GM12878 (cell line): ENCODE data around the gene CRHBP. TPM values are rescaled to one million over a fixed set of nuclear protein-coding genes. Genes with fewer than 3 reads are reported as not detected.

Experiments
- ATAC-seq: fragments of 200-7000 bp; cut with Tn5 transposase; 3 replicates; pipeline ENCODE4 v1.9.1; 2020; ENCODE audit warnings: mild to moderate bottlenecking, moderate library complexity
- BruUV-seq: library from RNA; stranded (reverse); fragments of 400-500 nt; replicated peaks from 2 replicates; lab custom pipeline; 2021; lab: Mats Ljungman, UMichigan
- CTCF ChIA-PET: fragments of 300-600 bp; sonication (Branson Sonifier 250); formaldehyde crosslinking; extraction: SDS; loops from one replicate; lab custom pipeline; 2021; ENCODE audit warnings: inconsistent platforms; lab: Yijun Ruan, JAX
- POLR2A ChIA-PET: fragments of 350-600 bp; formaldehyde crosslinking; extraction: SDS; loops from one replicate; lab custom pipeline; 2021; ENCODE audit warnings: inconsistent platforms; lab: Charles Lee
- RAD21 ChIA-PET: fragments of 300-600 bp; sonication (Branson Sonifier 250); formaldehyde crosslinking; loops from one replicate; lab custom pipeline; 2023; ENCODE audit warnings: antibody characterized with exemption; ENCODE audit not compliant: unreplicated experiment; lab: Charles Lee
- SMC1A ChIA-PET: fragments of 300-600 bp; sonication (Branson Sonifier 250); formaldehyde crosslinking; loops from one replicate; lab custom pipeline; 2023; ENCODE audit not compliant: unreplicated experiment, uncharacterized antibody; lab: Charles Lee
- DNase-seq: peaks from one replicate; pipeline ENCODE4 v3.0.0-alpha.2; 2011; ENCODE audit warnings: low read depth, low spot score
- FAIRE-seq: peaks from 3 replicates; lab custom pipeline; 2011; peaks lifted over from hg19 to GRCh38; lab: Jason Lieb, UNC
- H2AFZ ChIP-seq: 2 replicates; pipeline ENCODE4 v1.6.0; 2011; ENCODE audit warnings: low read depth, low read length, control low read depth; ENCODE audit not compliant: control insufficient read depth
- H3K27ac ChIP-seq: 2 replicates; pipeline ENCODE4 v1.5.1; 2011; ENCODE audit warnings: control low read depth; ENCODE audit not compliant: control insufficient read depth, insufficient read depth
- H3K27me3 ChIP-seq, 2 experiments: replicated peaks in 1 of 2; 2 replicates each; pipeline versions ENCODE4 v1.6.0 to v1.6.1; 2011; ENCODE audit warnings: low read length in 1 of 2; ENCODE audit not compliant: control insufficient read depth in 2 of 2, insufficient read depth in 2 of 2
- H3K36me3 ChIP-seq, 2 experiments: 2 replicates each; pipeline ENCODE4 v1.5.1; 2011; ENCODE audit warnings: low read length in 1 of 2; ENCODE audit not compliant: control insufficient read depth in 2 of 2, insufficient read depth in 2 of 2
- H3K4me1 ChIP-seq: 2 replicates; pipeline ENCODE4 v1.6.1; 2011; ENCODE audit warnings: mild to moderate bottlenecking, low read length, moderate library complexity, mixed read lengths; ENCODE audit not compliant: control insufficient read depth, insufficient read depth
- H3K4me2 ChIP-seq: 2 replicates; pipeline ENCODE4 v1.6.0; 2011; ENCODE audit warnings: control low read depth; ENCODE audit not compliant: control insufficient read depth, insufficient read depth
- H3K4me3 ChIP-seq: fragments of 200-600 bp; sonication (generic); 2 replicates; pipeline ENCODE4 v1.5.1; 2016
- H3K79me2 ChIP-seq: 2 replicates; pipeline ENCODE4 v1.6.0; 2011; ENCODE audit warnings: low read length; ENCODE audit not compliant: control insufficient read depth, insufficient read depth
- H3K9ac ChIP-seq: 2 replicates; pipeline ENCODE4 v1.8.0; 2011; ENCODE audit warnings: low read length, control low read depth, mixed read lengths; ENCODE audit not compliant: control insufficient read depth, insufficient read depth
- H3K9me3 ChIP-seq: replicated peaks from 3 replicates; pipeline ENCODE4 v1.5.1; 2011; ENCODE audit warnings: mild to moderate bottlenecking, low read length; ENCODE audit not compliant: control insufficient read depth, insufficient read depth
- H4K20me1 ChIP-seq: 2 replicates; pipeline ENCODE4 v1.6.0; 2011; ENCODE audit not compliant: control insufficient read depth, insufficient read depth
- SPI1 ChIP-seq: IDR thresholded peaks from 2 replicates; pipeline ENCODE4 v1.6.1; 2011; ENCODE audit warnings: low read depth, mild to moderate bottlenecking, low read length, moderate library complexity, borderline replicate concordance; ENCODE audit not compliant: insufficient read depth
- STAT1 ChIP-seq: fragments of 450-650 bp; conservative IDR thresholded peaks from 2 replicates; pipeline ENCODE4 v1.6.1; 2014; ENCODE audit warnings: antibody characterized with exemption, mild to moderate bottlenecking
- WGBS: methylation state at CpG from one replicate; pipeline ENCODE4 v1.1.6; 2016; ENCODE audit warnings: low lambda C conversion rate; ENCODE audit not compliant: insufficient replicate concordance, insufficient coverage; ENCODE audit errors: missing lambda C conversion rate; 5-methylcytosine and 5-hydroxymethylcytosine counted together
- in situ Hi-C: fragments of 300-500 bp; cut with MboI; formaldehyde crosslinking; loops from 9 replicates; pipeline ENCODE4 v1.14.3; 2018; ENCODE audit warnings: mixed read lengths
- intact Hi-C: fragments of 100-400 bp; cut with micrococcal nuclease; formaldehyde crosslinking; loops from one replicate; pipeline ENCODE4 v1.14.2; 2022; ENCODE audit not compliant: unreplicated experiment
- polyA plus RNA-seq, 11 experiments: library from polyadenylated mRNA; depleted of rRNA in 4 of 11; unstranded in 6 of 11; stranded (reverse) in 5 of 11; fragments of >200 nt; fragmentation: Nextera tagmentation in 4 of 11; fragmentation: Illumina TruSeq in 1 of 11; extraction: Ambion mirVana in 4 of 11; extraction: Trizol in 1 of 11; gene quantifications; 1 replicate in 1 of 11; 2 replicates in 10 of 11; pipeline versions ENCODE4 v1.2.1 to v1.2.3, GENCODE V29; 2011 to 2016; ENCODE audit warnings: inconsistent platforms in 2 of 11, missing spikeins in 2 of 11, low read depth in 1 of 11
- total RNA-seq, 4 experiments: library from RNA; depleted of rRNA in 3 of 4; stranded (reverse); fragments of >200 nt in 3 of 4; fragmentation: Illumina TruSeq in 1 of 4; extraction: Trizol in 1 of 4; gene quantifications; 2 replicates each; pipeline versions ENCODE4 v1.2.1 to v1.2.3, GENCODE V29; 2013 to 2021
- TF ChIP-seq, protein P1 (sequence below): fragments of 450-650 bp; IDR thresholded peaks from 2 replicates; pipeline ENCODE4 v1.6.1; 2016; ENCODE audit warnings: mild to moderate bottlenecking, moderate library complexity, borderline replicate concordance

Gene CRHBP
- total and polyA plus RNA-seq, 10 of the 15 experiments (the other 5 are each of a cell fraction or from before 2014, with no cell fraction given) = 0.04 to 0.32 TPM; not detected in 8

DNA sequence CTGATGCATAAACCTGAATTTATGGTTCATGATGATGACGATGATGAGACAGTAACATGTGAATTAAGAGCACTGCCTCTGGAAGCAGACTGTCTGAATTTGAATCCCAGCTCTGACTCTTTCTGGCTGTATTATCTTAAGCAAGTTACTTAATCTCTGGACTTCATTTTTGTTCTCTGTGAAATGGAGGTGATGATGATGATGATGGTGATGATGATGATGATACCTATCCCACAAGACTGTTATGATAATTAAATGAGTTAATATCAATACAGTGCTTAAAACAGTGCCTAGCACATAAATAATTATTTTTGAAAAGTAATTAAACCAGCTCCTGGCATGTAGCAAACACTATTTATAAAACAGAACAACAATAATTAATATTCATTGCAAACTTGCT is 64.1 kb downstream of the CRHBP start:
- no peaks in the 10 kb centered on the region for H4K20me1 ChIP-seq
- H3K4me2 ChIP-seq = no peak overlapping the region
- H3K36me3 ChIP-seq = no peaks in the 10 kb centered on the region
- no peak overlapping the region for H2AFZ ChIP-seq
- DNase-seq = no peak
- BruUV-seq = no TSS peak
- WGBS = 50% methylated on average over 1 of the region's 1 CpG
- FAIRE-seq = no peak
- H3K4me1 ChIP-seq = no peaks in the 10 kb centered on the region
- H3K9ac ChIP-seq = no peak overlapping the region
- H3K79me2 ChIP-seq = no peaks in the 10 kb centered on the region
- no peaks in the 10 kb centered on the region for H3K9me3 ChIP-seq
- RAD21 ChIA-PET = interaction anchor here (0.8 to 2.4 kb wide), 2 partner anchors 148 to 151 kb away, joined by 3 to 20 read pairs; no protein-coding TSS in a partner anchor
- intact Hi-C loops (loop anchor here (1.0 kb wide), 1 partner anchor 149 kb away; no protein-coding TSS in a partner anchor), in situ Hi-C loops (loop anchor here (5.0 kb wide), 1 partner anchor 150 kb away; no protein-coding TSS in a partner anchor)
- TF ChIP-seq, protein P1, sequence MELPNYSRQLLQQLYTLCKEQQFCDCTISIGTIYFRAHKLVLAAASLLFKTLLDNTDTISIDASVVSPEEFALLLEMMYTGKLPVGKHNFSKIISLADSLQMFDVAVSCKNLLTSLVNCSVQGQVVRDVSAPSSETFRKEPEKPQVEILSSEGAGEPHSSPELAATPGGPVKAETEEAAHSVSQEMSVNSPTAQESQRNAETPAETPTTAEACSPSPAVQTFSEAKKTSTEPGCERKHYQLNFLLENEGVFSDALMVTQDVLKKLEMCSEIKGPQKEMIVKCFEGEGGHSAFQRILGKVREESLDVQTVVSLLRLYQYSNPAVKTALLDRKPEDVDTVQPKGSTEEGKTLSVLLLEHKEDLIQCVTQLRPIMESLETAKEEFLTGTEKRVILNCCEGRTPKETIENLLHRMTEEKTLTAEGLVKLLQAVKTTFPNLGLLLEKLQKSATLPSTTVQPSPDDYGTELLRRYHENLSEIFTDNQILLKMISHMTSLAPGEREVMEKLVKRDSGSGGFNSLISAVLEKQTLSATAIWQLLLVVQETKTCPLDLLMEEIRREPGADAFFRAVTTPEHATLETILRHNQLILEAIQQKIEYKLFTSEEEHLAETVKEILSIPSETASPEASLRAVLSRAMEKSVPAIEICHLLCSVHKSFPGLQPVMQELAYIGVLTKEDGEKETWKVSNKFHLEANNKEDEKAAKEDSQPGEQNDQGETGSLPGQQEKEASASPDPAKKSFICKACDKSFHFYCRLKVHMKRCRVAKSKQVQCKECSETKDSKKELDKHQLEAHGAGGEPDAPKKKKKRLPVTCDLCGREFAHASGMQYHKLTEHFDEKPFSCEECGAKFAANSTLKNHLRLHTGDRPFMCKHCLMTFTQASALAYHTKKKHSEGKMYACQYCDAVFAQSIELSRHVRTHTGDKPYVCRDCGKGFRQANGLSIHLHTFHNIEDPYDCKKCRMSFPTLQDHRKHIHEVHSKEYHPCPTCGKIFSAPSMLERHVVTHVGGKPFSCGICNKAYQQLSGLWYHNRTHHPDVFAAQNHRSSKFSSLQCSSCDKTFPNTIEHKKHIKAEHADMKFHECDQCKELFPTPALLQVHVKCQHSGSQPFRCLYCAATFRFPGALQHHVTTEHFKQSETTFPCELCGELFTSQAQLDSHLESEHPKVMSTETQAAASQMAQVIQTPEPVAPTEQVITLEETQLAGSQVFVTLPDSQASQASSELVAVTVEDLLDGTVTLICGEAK = no peak
- TF ChIP-seq STAT1 (no peak), SPI1 (no peak)
- H3K27me3 ChIP-seq = no peaks in the 10 kb centered on the region
- SMC1A ChIA-PET = interaction anchor here (0.5 to 2.5 kb wide), 11 partner anchors 9 to 467 kb away, joined by 3 to 31 read pairs (median 4); partner anchors contain the start of gene AGGF1
- H3K27ac ChIP-seq = no peak overlapping the region
- no peak overlapping the region for H3K4me3 ChIP-seq
- POLR2A ChIA-PET = no interaction called here
- ATAC-seq = no peak
- CTCF ChIA-PET = interaction anchor here (0.5 to 3.0 kb wide), 13 partner anchors 8 to 418 kb away, joined by 3 to 39 read pairs (median 3); no protein-coding TSS in a partner anchor
